Loucy (cell line): ENCODE results near the gene SHB.

Experiments
- CTCF ChIP-seq: fragments of 200-600 bp; sonication (generic); conservative IDR thresholded peaks from 2 replicates; pipeline ENCODE4 v1.5.1; 2014; ENCODE audit warnings: mild to moderate bottlenecking, antibody characterized with exemption, low read length
- EZH2phosphoT487 ChIP-seq: fragments of 200-600 bp; IDR thresholded peaks from 2 replicates; pipeline ENCODE4 v1.6.1; 2018; ENCODE audit warnings: antibody characterized with exemption, mild to moderate bottlenecking, moderate library complexity, borderline replicate concordance

GRCh38 chr9:37950561-37950960 lies 118.5 kb downstream of the SHB start:
- TF ChIP-seq CTCF (no peak), EZH2phosphoT487 (no peak)
